ENCODE data around the gene B4GALT6. TPM values are rescaled to one million over a fixed set of nuclear protein-coding genes. Genes with fewer than 3 reads are reported as not detected.

B4GALT6 gene
- total and polyA plus RNA-seq, 2 of the 8 experiments (the other 6 are each of a cell fraction or from before 2014, with no cell fraction given) = 6.3 to 41.5 TPM

GRCh38 chr18:31657823-31658669, 26.3 kb downstream of the B4GALT6 start:
- no peaks in the 10 kb centered on the region; the same call in 1 of the 2 replicates for H3K79me1 ChIP-seq (ENCODE audit: low read depth, low read length)
- no peaks in the 10 kb centered on the region for H3K23me2 ChIP-seq (ENCODE audit: low read depth, low read length)
- H2BK15ac ChIP-seq (ENCODE audit: low read length) = no peak overlapping the region
- no peak overlapping the region for H2BK20ac ChIP-seq (ENCODE audit: low read length)
- WGBS, 2 experiments (ENCODE audit: extremely low coverage in 1 of 2, insufficient coverage in 1 of 2, insufficient read length in 1 of 2, insufficient replicate concordance in 2 of 2, low coverage in 1 of 2, low lambda C conversion rate in 2 of 2, missing lambda C conversion rate in 1 of 2) = 81% methylated on average over 12 of the region's 12 CpGs; no CpG with 5 or more reads in 1 of the 2 experiments
- H3K14ac ChIP-seq (ENCODE audit: insufficient read length) = no peak overlapping the region
- DNase-seq (ENCODE audit: low read depth in 1 of 2, low spot score in 2 of 2) (no peak), FAIRE-seq (no peak)
- no peak overlapping the region for H3K9ac ChIP-seq (replicated peaks in 1 of 4; ENCODE audit: extremely low read depth in 1 of 4, low read depth in 3 of 4, low read length in 3 of 4)
- H2BK12ac ChIP-seq (ENCODE audit: low read depth, low read length) = no peak overlapping the region
- H4K8ac ChIP-seq (ENCODE audit: extremely low read depth, insufficient read depth, low read length) = no peak overlapping the region
- no peak overlapping the region for H3K27ac ChIP-seq (ENCODE audit: low read depth, low read length)
- H4K5ac ChIP-seq (ENCODE audit: insufficient read length, low read depth, low read length) = no peak overlapping the region
- H3K4ac ChIP-seq (replicated peaks; ENCODE audit: insufficient read length, low read depth, low read length) = no peak overlapping the region
- H2BK5ac ChIP-seq (ENCODE audit: low read depth, low read length) = no peak overlapping the region
- H3K4me3 ChIP-seq (ENCODE audit: extremely low read depth in 1 of 4, insufficient read depth in 2 of 4, low read depth in 3 of 4, low read length in 4 of 4) = no peak overlapping the region
- no peak overlapping the region for H2BK120ac ChIP-seq (replicated peaks; ENCODE audit: low read depth, low read length)
- no peak overlapping the region for H4K91ac ChIP-seq (replicated peaks; ENCODE audit: insufficient read length, low read length)
- no peaks in the 10 kb centered on the region for H3K9me3 ChIP-seq (ENCODE audit: insufficient read depth in 2 of 2, low read depth in 1 of 2, low read length in 1 of 2)
- H2AK5ac ChIP-seq (ENCODE audit: low read depth, low read length) = no peak overlapping the region
- H3K18ac ChIP-seq (ENCODE audit: extremely low read depth, low read length) = no peak overlapping the region
- H3K27me3 ChIP-seq (replicated peaks in 1 of 4; ENCODE audit: control insufficient read depth in 3 of 4, extremely low read depth in 1 of 4, insufficient read depth in 3 of 4, low read length in 3 of 4) = no peaks in the 10 kb centered on the region
- peaks cover 0 to 4% (median 0%) of the 10 kb centered on the region in 4 experiments; a peak in 2 of 8 replicates for H3K36me3 ChIP-seq (ENCODE audit: control insufficient read depth in 2 of 4, insufficient read depth in 4 of 4, low read length in 3 of 4)
- peaks cover 0 to 7% (median 2%) of the 10 kb centered on the region in 4 experiments; a peak in 2 of 7 replicates for H3K4me1 ChIP-seq (replicated peaks in 1 of 4; ENCODE audit: control insufficient read depth in 3 of 4, insufficient read depth in 4 of 4, low read length in 3 of 4)
- H4K20me1 ChIP-seq (replicated peaks in 1 of 2; ENCODE audit: control insufficient read depth in 1 of 2, insufficient read depth in 2 of 2, low read length in 2 of 2) = peaks cover 0 to 1% of the 10 kb centered on the region in 2 experiments
- no peak overlapping the region for H3K4me2 ChIP-seq (ENCODE audit: insufficient read depth in 1 of 2, low read depth in 2 of 2, low read length in 2 of 2)
- H2AFZ ChIP-seq (ENCODE audit: low read length) = no peak overlapping the region
- ChIA-PET POLR2A (ENCODE audit: partially characterized antibody) (interaction anchor here (1.2 to 1.3 kb wide), 3 partner anchors 8 to 14 kb away, joined by 3 to 4 read pairs (median 3); no protein-coding TSS in a partner anchor), CTCF (ENCODE audit: partially characterized antibody) (interaction anchor here (0.7 to 1.7 kb wide), 8 partner anchors 8 to 98 kb away, joined by 3 to 10 read pairs (median 4); no protein-coding TSS in a partner anchor)
- H3K23ac ChIP-seq (ENCODE audit: insufficient read length) = no peak overlapping the region
- 0 out of 4 replicates have a peak, but pooled peaks cover 0 to under 1% of the 10 kb centered on the region in 2 experiments for H3K79me2 ChIP-seq (ENCODE audit: control insufficient read depth in 1 of 2, insufficient read depth in 2 of 2, low read length in 2 of 2)
- H3K56ac ChIP-seq (replicated peaks; ENCODE audit: insufficient read length, low read depth, low read length) = no peak overlapping the region
- TF ChIP-seq POU5F1 (IDR thresholded peaks at IDR 0.05; ENCODE audit: low read depth, low read length) = no peak
- no peak for TF ChIP-seq CREB1 (IDR thresholded peaks at IDR 0.05)

All from H1 (cell line).